ENCODE results near the gene BMPR1A. TPM values are rescaled to one million over a fixed set of nuclear protein-coding genes. Genes with fewer than 3 reads are reported as not detected.

Gene BMPR1A
- total and polyA plus RNA-seq, 2 of the 4 experiments (the other 2 are of a cell fraction): 15.9 to 93.7 TPM

DNA sequence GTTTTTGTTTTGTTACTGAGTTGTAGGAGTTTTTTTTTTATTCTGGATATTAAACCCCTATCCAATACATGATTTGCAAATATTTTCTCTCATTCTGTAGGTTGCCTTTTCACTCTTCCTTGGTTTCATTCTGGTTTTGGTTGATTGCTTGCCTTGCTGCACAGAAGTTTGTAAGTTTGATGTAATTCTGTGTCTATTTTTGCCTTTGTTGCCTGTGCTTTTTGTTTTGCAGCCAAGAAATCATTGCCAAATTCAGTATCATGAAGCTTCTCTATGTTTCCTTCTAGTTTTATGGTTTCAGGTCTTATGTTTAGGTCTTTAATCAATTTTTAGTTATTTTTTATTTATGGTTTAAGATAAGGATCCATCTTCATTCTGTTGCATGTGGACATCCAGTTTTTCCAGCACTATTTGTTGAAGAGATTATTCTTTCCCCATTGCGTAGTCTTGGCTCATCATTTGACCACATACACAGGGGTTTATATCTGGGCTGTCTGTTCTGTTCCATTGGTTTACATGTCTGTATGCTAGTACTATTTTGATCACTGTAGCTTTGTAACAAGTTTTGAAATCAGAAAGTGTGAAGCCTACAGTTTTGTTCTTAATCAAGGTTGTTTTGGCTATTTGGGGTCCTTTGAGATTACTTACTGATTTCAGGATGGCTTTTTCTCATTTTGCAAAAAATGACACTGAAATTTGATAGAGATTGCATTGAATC lies 26.4 kb downstream of the BMPR1A start:
- no peak overlapping the region for H2BK5ac ChIP-seq (ENCODE audit: low read depth, low read length, poor library complexity, severe bottlenecking)
- TF ChIP-seq NFE2L2 (IDR thresholded peaks at IDR 0.05; ENCODE audit: low read depth, low read length): no peak
- no peak overlapping the region for H4K91ac ChIP-seq (ENCODE audit: insufficient read depth, low read depth, low read length)
- H2AFZ ChIP-seq (replicated peaks; ENCODE audit: low read length, poor library complexity): no peak overlapping the region
- H3K79me1 ChIP-seq (ENCODE audit: low read depth in 1 of 2, low read length in 2 of 2): peaks cover 24 to 70% of the 10 kb centered on the region in 2 experiments
- 0 out of 2 replicates have a peak overlapping the region, but pooled peaks have one; percentile 16 for H3K23ac ChIP-seq (ENCODE audit: low read depth, low read length)
- WGBS, 2 experiments (ENCODE audit: extremely low coverage in 2 of 2, insufficient read length in 1 of 2): no CpG with 5 or more reads among the region's 1 CpG
- DNase-seq (no peak), ATAC-seq (ENCODE audit: low read depth) (no peak)
- no peak overlapping the region for H3K9ac ChIP-seq (ENCODE audit: low read depth, low read length)
- H3K4me3 ChIP-seq (ENCODE audit: insufficient read depth, low read depth, low read length): no peak overlapping the region
- no peak overlapping the region for H3K27ac ChIP-seq (ENCODE audit: insufficient read depth, low read length)
- CTCF ChIA-PET: no interaction called here
- in situ Hi-C loops (cut with MboI; ENCODE audit: low sequenced_read_pairs) (no loop called here), intact Hi-C loops (cut with micrococcal nuclease) (no loop called here), dilution Hi-C loops (cut with HindIII; ENCODE audit: low sequenced_read_pairs, unreplicated experiment) (no loop called here)
- POLR2A ChIA-PET (ENCODE audit: unreplicated experiment): no interaction called here
- H4K20me1 ChIP-seq (ENCODE audit: insufficient read depth, low read length): peaks cover 64% of the 10 kb centered on the region
- H3K4me2 ChIP-seq (ENCODE audit: low read depth, low read length): peak overlapping the region; percentile 43; the same call in 1 of the 2 replicates
- no peak overlapping the region for H2BK20ac ChIP-seq (ENCODE audit: low read depth, low read length)
- peaks cover 13% of the 10 kb centered on the region for H3K4me1 ChIP-seq (ENCODE audit: control insufficient read depth, insufficient read depth, low read length)
- H3K36me3 ChIP-seq (ENCODE audit: control insufficient read depth, insufficient read depth, low read length): no peaks in the 10 kb centered on the region
- BruUV-seq (replicated peaks): no TSS peak
- H2AK9ac ChIP-seq (replicated peaks; ENCODE audit: low read depth, low read length, poor library complexity): no peak overlapping the region
- H3K56ac ChIP-seq (ENCODE audit: extremely low read depth, insufficient read depth, low read length): no peak overlapping the region
- H4K5ac ChIP-seq (ENCODE audit: low read depth, low read length): no peak overlapping the region
- no peak overlapping the region for H2AK5ac ChIP-seq (ENCODE audit: low read depth, low read length)
- no peak overlapping the region for H2BK120ac ChIP-seq (ENCODE audit: low read depth, low read length)
- H3K9me3 ChIP-seq (ENCODE audit: control insufficient read depth, insufficient read depth, low read length): peaks cover 2% of the 10 kb centered on the region; the same call in 1 of the 2 replicates
- no peak overlapping the region for H2BK15ac ChIP-seq (ENCODE audit: low read depth, low read length)
- H3K27me3 ChIP-seq (ENCODE audit: control insufficient read depth, insufficient read depth, low read length): no peaks in the 10 kb centered on the region
- H3K18ac ChIP-seq (ENCODE audit: low read depth, low read length): no peak overlapping the region
- no peak overlapping the region for H3K14ac ChIP-seq (replicated peaks; ENCODE audit: low read depth, low read length)
- peaks cover 6% of the 10 kb centered on the region for H3K9me1 ChIP-seq (ENCODE audit: insufficient read depth, low read length)
- H4K8ac ChIP-seq (ENCODE audit: low read depth in 2 of 2, low read length in 2 of 2): no peak overlapping the region
- no peak overlapping the region for H3K4ac ChIP-seq (ENCODE audit: low read depth, low read length)
